ENCODE results near the gene RSU1.

Gene RSU1

GRCh38 chr10:16602104-16602775 is 215.0 kb downstream of the RSU1 start:
- no peaks in the 10 kb centered on the region for H3K9me3 ChIP-seq (ENCODE audit: insufficient read depth, low read length, severe bottlenecking)
- H4K20me1 ChIP-seq (ENCODE audit: insufficient read depth, low read length), result no peaks in the 10 kb centered on the region; the same call in none of the 2 replicates
- DNase-seq (no peak), ATAC-seq (ENCODE audit: insufficient read depth, low read depth) (no peak)
- H3K4me1 ChIP-seq (ENCODE audit: insufficient read depth, low read length), result no peaks in the 10 kb centered on the region
- H3K4me3 ChIP-seq (ENCODE audit: low read depth in 1 of 2, low read length in 2 of 2), result no peak overlapping the region
- no peaks in the 10 kb centered on the region for H3K79me2 ChIP-seq (ENCODE audit: insufficient read depth, low read length)
- no peak overlapping the region for H3K9ac ChIP-seq (ENCODE audit: low read depth, low read length)
- no peaks in the 10 kb centered on the region for H3K36me3 ChIP-seq (ENCODE audit: insufficient read depth, low read length)
- H3K4me2 ChIP-seq (ENCODE audit: insufficient read depth, low read length), result no peak overlapping the region
- TF ChIP-seq CTCF (IDR thresholded peaks at IDR 0.05; ENCODE audit: borderline replicate concordance, extremely low read depth, low read length, poor library complexity, severe bottlenecking), result no peak
- TF ChIP-seq EZH2 (IDR thresholded peaks at IDR 0.05; ENCODE audit: borderline replicate concordance, low read depth, low read length, severe bottlenecking), result no peak
- H3K27ac ChIP-seq (ENCODE audit: low read length), result no peak overlapping the region
- H2AFZ ChIP-seq (ENCODE audit: low read depth, low read length), result no peak overlapping the region
- no peaks in the 10 kb centered on the region for H3K27me3 ChIP-seq (ENCODE audit: insufficient read depth, low read length, poor library complexity)

GRCh38 chr10:16599662-16600061 is 217.6 kb downstream of the RSU1 start:
- Histone ChIP-seq H3K79me2 (ENCODE audit: insufficient read depth, low read length) (no peaks in the 10 kb centered on the region), H2AFZ (ENCODE audit: low read depth, low read length) (no peak overlapping the region), H3K27me3 (ENCODE audit: insufficient read depth, low read length, poor library complexity) (no peaks in the 10 kb centered on the region), H3K4me3 (ENCODE audit: low read depth in 1 of 2, low read length in 2 of 2) (no peak overlapping the region), H3K4me2 (ENCODE audit: insufficient read depth, low read length) (no peak overlapping the region), H3K4me1 (ENCODE audit: insufficient read depth, low read length) (no peaks in the 10 kb centered on the region), H4K20me1 (ENCODE audit: insufficient read depth, low read length) (no peaks in the 10 kb centered on the region; the same call in none of the 2 replicates), H3K9ac (ENCODE audit: low read depth, low read length) (no peak overlapping the region), H3K36me3 (ENCODE audit: insufficient read depth, low read length) (no peaks in the 10 kb centered on the region), H3K27ac (ENCODE audit: low read length) (no peak overlapping the region), H3K9me3 (ENCODE audit: insufficient read depth, low read length, severe bottlenecking) (no peaks in the 10 kb centered on the region)
- TF ChIP-seq CTCF (IDR thresholded peaks at IDR 0.05; ENCODE audit: borderline replicate concordance, extremely low read depth, low read length, poor library complexity, severe bottlenecking) (no peak), EZH2 (IDR thresholded peaks at IDR 0.05; ENCODE audit: borderline replicate concordance, low read depth, low read length, severe bottlenecking) (no peak)
- ATAC-seq (ENCODE audit: insufficient read depth, low read depth) (no peak), DNase-seq (no peak)

GRCh38 chr10:16597656-16598055 is 219.6 kb downstream of the RSU1 start:
- H3K4me3 ChIP-seq (ENCODE audit: low read depth in 1 of 2, low read length in 2 of 2), result no peak overlapping the region
- no peaks in the 10 kb centered on the region for H3K9me3 ChIP-seq (ENCODE audit: insufficient read depth, low read length, severe bottlenecking)
- H3K36me3 ChIP-seq (ENCODE audit: insufficient read depth, low read length), result no peaks in the 10 kb centered on the region
- TF ChIP-seq EZH2 (IDR thresholded peaks at IDR 0.05; ENCODE audit: borderline replicate concordance, low read depth, low read length, severe bottlenecking) (no peak), CTCF (IDR thresholded peaks at IDR 0.05; ENCODE audit: borderline replicate concordance, extremely low read depth, low read length, poor library complexity, severe bottlenecking) (no peak)
- no peak overlapping the region for H2AFZ ChIP-seq (ENCODE audit: low read depth, low read length)
- ATAC-seq (ENCODE audit: insufficient read depth, low read depth) (no peak), DNase-seq (no peak)
- H3K9ac ChIP-seq (ENCODE audit: low read depth, low read length), result no peak overlapping the region
- no peaks in the 10 kb centered on the region for H3K27me3 ChIP-seq (ENCODE audit: insufficient read depth, low read length, poor library complexity)
- no peaks in the 10 kb centered on the region for H3K4me1 ChIP-seq (ENCODE audit: insufficient read depth, low read length)
- no peaks in the 10 kb centered on the region for H3K79me2 ChIP-seq (ENCODE audit: insufficient read depth, low read length)
- H4K20me1 ChIP-seq (ENCODE audit: insufficient read depth, low read length), result no peaks in the 10 kb centered on the region; the same call in none of the 2 replicates
- no peak overlapping the region for H3K4me2 ChIP-seq (ENCODE audit: insufficient read depth, low read length)
- H3K27ac ChIP-seq (ENCODE audit: low read length), result no peak overlapping the region
